Panc1 (cell line): Measurements from ENCODE around the gene TFPI2. TPM values are rescaled to one million over a fixed set of nuclear protein-coding genes. Genes with fewer than 3 reads are reported as not detected.

Experiments
- ATAC-seq: fragments of 200-7000 bp; cut with Tn5 transposase; 2 replicates; pipeline ENCODE4 v1.9.1; 2020; ENCODE audit warnings: mild to moderate bottlenecking, moderate library complexity
- BruUV-seq: library from RNA; stranded (reverse); fragments of 400-500 nt; replicated peaks from 2 replicates; lab custom pipeline; 2021; lab: Mats Ljungman, UMichigan
- CTCF ChIA-PET: fragments of 300-600 bp; sonication (Branson Sonifier 250); formaldehyde crosslinking; loops from one replicate; lab custom pipeline; 2022; ENCODE audit warnings: antibody characterized with exemption; lab: Charles Lee
- POLR2A ChIA-PET: fragments of 300-600 bp; sonication (Branson Sonifier 250); formaldehyde crosslinking; loops from one replicate; lab custom pipeline; 2022; ENCODE audit warnings: antibody characterized with exemption; lab: Charles Lee
- DNase-seq: peaks from one replicate; pipeline ENCODE4 v3.0.0-alpha.2; 2010; ENCODE audit warnings: low read depth, low spot score
- H3K27ac ChIP-seq: 2 replicates; pipeline ENCODE4 v1.5.1; 2011; ENCODE audit warnings: mild to moderate bottlenecking, low read length, inconsistent platforms
- H3K27me3 ChIP-seq: fragments of 200-500 bp; sonication (Bioruptor generic); 2 replicates; pipeline ENCODE4 v1.6.0; 2014; ENCODE audit warnings: low read length, inconsistent platforms; ENCODE audit not compliant: control insufficient read depth, insufficient read depth
- H3K36me3 ChIP-seq: fragments of 200-500 bp; sonication (Bioruptor generic); 2 replicates; pipeline ENCODE4 v1.5.1; 2014; ENCODE audit warnings: inconsistent platforms, mild to moderate bottlenecking, low read length, moderate library complexity; ENCODE audit not compliant: control insufficient read depth, insufficient read depth
- H3K4me1 ChIP-seq: 2 replicates; pipeline ENCODE4 v1.5.1; 2011; ENCODE audit warnings: inconsistent platforms, mild to moderate bottlenecking, low read length, moderate library complexity; ENCODE audit not compliant: control insufficient read depth, insufficient read depth
- H3K4me3 ChIP-seq, 2 experiments: 2 replicates each; pipeline ENCODE4 v1.5.1; 2011 to 2012; ENCODE audit warnings: low read depth in 2 of 2, low read length in 2 of 2, mild to moderate bottlenecking in 2 of 2, inconsistent platforms in 1 of 2, moderate library complexity in 1 of 2
- H3K9me3 ChIP-seq: fragments of 200-500 bp; sonication (Bioruptor generic); 2 replicates; pipeline ENCODE4 v1.5.1; 2014; ENCODE audit warnings: low read depth, mild to moderate bottlenecking, inconsistent platforms, low read length, moderate library complexity; ENCODE audit not compliant: control insufficient read depth, insufficient read depth
- POLR2AphosphoS5 ChIP-seq: IDR thresholded peaks from 2 replicates; pipeline ENCODE4 v1.6.1; 2012; ENCODE audit warnings: mild to moderate bottlenecking, low read depth, low read length, moderate library complexity
- SIN3A ChIP-seq: IDR thresholded peaks from 2 replicates; pipeline ENCODE4 v1.6.1; 2012; ENCODE audit warnings: low read depth, mild to moderate bottlenecking, low read length, moderate library complexity, borderline replicate concordance; ENCODE audit not compliant: insufficient read depth
- TCF7L2 ChIP-seq: IDR thresholded peaks from 2 replicates; pipeline ENCODE4 v1.6.1; 2011; ENCODE audit warnings: mild to moderate bottlenecking, low read depth, low read length, inconsistent platforms
- in situ Hi-C: cut with HindIII; loops from 2 replicates; pipeline ENCODE4 v1.10.0; 2016; ENCODE audit warnings: low sequenced_read_pairs, low pct_unique_long_range_greater_than_20kb
- intact Hi-C: fragments of 100-400 bp; cut with micrococcal nuclease; formaldehyde crosslinking; loops from one replicate; pipeline ENCODE4 v1.10.0; 2022; ENCODE audit not compliant: unreplicated experiment
- total RNA-seq: library from RNA; stranded (reverse); gene quantifications from one replicate; pipeline ENCODE4 v1.2.1, GENCODE V29; 2021; ENCODE audit not compliant: unreplicated experiment
- TF ChIP-seq, protein P1 (sequence below), 2 experiments: IDR thresholded peaks; 2 replicates each; pipeline ENCODE4 v1.6.1; 2011 to 2012; ENCODE audit warnings: low read depth in 2 of 2, control low read depth in 1 of 2, low read length in 1 of 2, mild to moderate bottlenecking in 1 of 2, moderate library complexity in 1 of 2; ENCODE audit not compliant: insufficient read depth in 1 of 2
- TF ChIP-seq, protein P2 (sequence below): fragments of 450-650 bp; IDR thresholded peaks from 2 replicates; pipeline ENCODE4 v1.5.1; 2017; ENCODE audit warnings: mild to moderate bottlenecking

Gene TFPI2
- total RNA-seq, 1 experiment from 2014 or later = 2.9 TPM

DNA sequence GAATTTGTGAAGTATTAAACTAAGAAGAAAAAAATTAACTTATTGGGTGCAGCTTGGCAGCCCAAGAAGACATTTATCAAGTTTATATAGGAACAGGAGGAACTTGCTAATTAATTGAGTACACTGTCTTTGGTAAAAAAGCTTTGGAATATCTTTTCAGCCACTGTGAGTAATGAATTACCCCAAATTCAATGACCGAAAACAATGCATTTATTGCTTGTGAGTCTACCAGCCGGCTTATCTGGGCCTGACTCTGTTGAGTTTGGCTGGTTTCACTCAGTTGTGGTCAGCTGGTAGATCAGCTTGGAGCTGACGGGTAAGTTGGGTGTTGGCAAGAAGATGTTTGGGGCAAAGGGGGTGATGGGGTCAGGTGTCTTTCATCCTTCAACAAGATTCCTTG, 42.6 kb upstream of the TFPI2 start:
- CTCF ChIA-PET = no interaction called here
- no peak overlapping the region for H3K27ac ChIP-seq

DNA sequence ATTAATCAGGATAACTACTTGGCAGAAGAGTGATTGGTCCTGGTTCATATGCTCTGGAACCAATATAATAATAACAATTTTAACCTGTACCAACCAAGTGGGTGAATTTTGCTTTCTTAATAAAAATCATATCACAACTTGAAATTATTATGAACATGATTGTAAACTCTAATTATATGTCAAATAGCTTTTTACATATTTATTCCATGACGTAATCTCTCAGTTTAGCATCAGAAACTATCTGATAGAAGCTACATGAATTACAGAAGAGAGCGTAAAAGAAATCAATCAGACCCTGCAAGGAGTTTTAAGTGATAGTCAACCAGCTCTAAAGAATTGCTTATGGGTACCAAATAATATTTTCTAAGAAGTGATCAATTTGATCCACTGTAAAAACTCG, 41.1 kb upstream of the TFPI2 start:
- Histone ChIP-seq H3K4me1 (no peaks in the 10 kb centered on the region), H3K9me3 (no peaks in the 10 kb centered on the region), H3K27me3 (no peaks in the 10 kb centered on the region; the same call in 1 of the 2 replicates), H3K4me3 (no peak overlapping the region), H3K36me3 (no peaks in the 10 kb centered on the region), H3K27ac (no peak overlapping the region)
- ATAC-seq (no peak), DNase-seq (no peak)
- in situ Hi-C loops (no loop called here), intact Hi-C loops (no loop called here)
- TF ChIP-seq SIN3A (no peak), TCF7L2 (no peak), POLR2AphosphoS5 (no peak)
- TF ChIP-seq, protein P1, sequence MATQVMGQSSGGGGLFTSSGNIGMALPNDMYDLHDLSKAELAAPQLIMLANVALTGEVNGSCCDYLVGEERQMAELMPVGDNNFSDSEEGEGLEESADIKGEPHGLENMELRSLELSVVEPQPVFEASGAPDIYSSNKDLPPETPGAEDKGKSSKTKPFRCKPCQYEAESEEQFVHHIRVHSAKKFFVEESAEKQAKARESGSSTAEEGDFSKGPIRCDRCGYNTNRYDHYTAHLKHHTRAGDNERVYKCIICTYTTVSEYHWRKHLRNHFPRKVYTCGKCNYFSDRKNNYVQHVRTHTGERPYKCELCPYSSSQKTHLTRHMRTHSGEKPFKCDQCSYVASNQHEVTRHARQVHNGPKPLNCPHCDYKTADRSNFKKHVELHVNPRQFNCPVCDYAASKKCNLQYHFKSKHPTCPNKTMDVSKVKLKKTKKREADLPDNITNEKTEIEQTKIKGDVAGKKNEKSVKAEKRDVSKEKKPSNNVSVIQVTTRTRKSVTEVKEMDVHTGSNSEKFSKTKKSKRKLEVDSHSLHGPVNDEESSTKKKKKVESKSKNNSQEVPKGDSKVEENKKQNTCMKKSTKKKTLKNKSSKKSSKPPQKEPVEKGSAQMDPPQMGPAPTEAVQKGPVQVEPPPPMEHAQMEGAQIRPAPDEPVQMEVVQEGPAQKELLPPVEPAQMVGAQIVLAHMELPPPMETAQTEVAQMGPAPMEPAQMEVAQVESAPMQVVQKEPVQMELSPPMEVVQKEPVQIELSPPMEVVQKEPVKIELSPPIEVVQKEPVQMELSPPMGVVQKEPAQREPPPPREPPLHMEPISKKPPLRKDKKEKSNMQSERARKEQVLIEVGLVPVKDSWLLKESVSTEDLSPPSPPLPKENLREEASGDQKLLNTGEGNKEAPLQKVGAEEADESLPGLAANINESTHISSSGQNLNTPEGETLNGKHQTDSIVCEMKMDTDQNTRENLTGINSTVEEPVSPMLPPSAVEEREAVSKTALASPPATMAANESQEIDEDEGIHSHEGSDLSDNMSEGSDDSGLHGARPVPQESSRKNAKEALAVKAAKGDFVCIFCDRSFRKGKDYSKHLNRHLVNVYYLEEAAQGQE (IDR thresholded peaks at IDR 0.05; ENCODE audit: insufficient read depth in 1 of 2, low read depth in 2 of 2, low read length in 1 of 2) = no peak
- TF ChIP-seq, protein P2, sequence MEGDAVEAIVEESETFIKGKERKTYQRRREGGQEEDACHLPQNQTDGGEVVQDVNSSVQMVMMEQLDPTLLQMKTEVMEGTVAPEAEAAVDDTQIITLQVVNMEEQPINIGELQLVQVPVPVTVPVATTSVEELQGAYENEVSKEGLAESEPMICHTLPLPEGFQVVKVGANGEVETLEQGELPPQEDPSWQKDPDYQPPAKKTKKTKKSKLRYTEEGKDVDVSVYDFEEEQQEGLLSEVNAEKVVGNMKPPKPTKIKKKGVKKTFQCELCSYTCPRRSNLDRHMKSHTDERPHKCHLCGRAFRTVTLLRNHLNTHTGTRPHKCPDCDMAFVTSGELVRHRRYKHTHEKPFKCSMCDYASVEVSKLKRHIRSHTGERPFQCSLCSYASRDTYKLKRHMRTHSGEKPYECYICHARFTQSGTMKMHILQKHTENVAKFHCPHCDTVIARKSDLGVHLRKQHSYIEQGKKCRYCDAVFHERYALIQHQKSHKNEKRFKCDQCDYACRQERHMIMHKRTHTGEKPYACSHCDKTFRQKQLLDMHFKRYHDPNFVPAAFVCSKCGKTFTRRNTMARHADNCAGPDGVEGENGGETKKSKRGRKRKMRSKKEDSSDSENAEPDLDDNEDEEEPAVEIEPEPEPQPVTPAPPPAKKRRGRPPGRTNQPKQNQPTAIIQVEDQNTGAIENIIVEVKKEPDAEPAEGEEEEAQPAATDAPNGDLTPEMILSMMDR = no peak
- BruUV-seq = no TSS peak
- ChIA-PET POLR2A (interaction anchor here (0.6 kb wide), 1 partner anchor 36 kb away, joined by 3 read pairs; no protein-coding TSS in a partner anchor), CTCF (no interaction called here)

More for the DNA sequence above, 42.6 kb upstream of the TFPI2 start:
- H3K36me3 ChIP-seq = no peaks in the 10 kb centered on the region
- DNase-seq (no peak), ATAC-seq (no peak)
- H3K4me3 ChIP-seq = no peak overlapping the region
- POLR2A ChIA-PET = no interaction called here
- in situ Hi-C loops (no loop called here), intact Hi-C loops (no loop called here)
- H3K9me3 ChIP-seq = no peaks in the 10 kb centered on the region
- no peaks in the 10 kb centered on the region for H3K4me1 ChIP-seq
- BruUV-seq = no TSS peak
- H3K27me3 ChIP-seq = no peaks in the 10 kb centered on the region; the same call in 1 of the 2 replicates
- TF ChIP-seq SIN3A (no peak), POLR2AphosphoS5 (no peak), TCF7L2 (no peak)
- TF ChIP-seq, protein P2 = no peak
- TF ChIP-seq, protein P1 (IDR thresholded peaks at IDR 0.05; ENCODE audit: insufficient read depth in 1 of 2, low read depth in 2 of 2, low read length in 1 of 2) = no peak
